Measurements from ENCODE around the gene PLCD1. TPM values are rescaled to one million over a fixed set of nuclear protein-coding genes. Genes with fewer than 3 reads are reported as not detected.

The PLCD1 gene
- total and polyA plus RNA-seq, 12 donors = 6.3 to 20.0 (median 10.6) TPM

DNA sequence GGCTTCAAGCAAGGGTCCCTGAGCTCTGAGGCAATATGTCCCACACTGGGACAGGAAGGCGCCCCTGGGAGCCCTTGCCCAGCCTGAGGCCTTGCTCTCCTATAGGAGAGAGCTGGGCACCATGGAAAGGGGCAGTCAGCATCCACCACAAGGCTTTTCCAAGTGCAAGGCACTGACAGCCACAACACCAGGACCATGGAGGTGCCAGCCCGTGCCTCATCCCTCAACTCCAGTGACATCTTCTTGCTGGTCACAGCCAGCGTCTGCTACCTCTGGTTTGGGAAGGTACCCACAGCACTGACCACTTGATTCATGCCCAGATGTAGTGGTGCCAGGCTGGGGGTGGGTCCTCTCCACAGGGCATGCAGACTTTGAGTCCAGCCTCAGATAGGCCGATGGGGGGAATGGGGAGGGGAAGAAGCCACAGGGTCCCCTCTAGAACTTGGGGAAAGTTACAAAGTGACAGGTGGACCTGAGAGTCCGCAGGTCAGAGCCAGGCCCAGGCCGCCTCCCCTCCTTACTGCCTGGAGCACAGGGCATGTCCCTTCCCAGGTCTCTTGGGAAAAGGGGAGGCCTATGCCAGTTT lies 27.1 kb downstream of the PLCD1 start:
- TF ChIP-seq, protein P1, sequence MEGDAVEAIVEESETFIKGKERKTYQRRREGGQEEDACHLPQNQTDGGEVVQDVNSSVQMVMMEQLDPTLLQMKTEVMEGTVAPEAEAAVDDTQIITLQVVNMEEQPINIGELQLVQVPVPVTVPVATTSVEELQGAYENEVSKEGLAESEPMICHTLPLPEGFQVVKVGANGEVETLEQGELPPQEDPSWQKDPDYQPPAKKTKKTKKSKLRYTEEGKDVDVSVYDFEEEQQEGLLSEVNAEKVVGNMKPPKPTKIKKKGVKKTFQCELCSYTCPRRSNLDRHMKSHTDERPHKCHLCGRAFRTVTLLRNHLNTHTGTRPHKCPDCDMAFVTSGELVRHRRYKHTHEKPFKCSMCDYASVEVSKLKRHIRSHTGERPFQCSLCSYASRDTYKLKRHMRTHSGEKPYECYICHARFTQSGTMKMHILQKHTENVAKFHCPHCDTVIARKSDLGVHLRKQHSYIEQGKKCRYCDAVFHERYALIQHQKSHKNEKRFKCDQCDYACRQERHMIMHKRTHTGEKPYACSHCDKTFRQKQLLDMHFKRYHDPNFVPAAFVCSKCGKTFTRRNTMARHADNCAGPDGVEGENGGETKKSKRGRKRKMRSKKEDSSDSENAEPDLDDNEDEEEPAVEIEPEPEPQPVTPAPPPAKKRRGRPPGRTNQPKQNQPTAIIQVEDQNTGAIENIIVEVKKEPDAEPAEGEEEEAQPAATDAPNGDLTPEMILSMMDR (IDR thresholded peaks at IDR 0.05) = no peak
- H3K27me3 ChIP-seq = no peaks in the 10 kb centered on the region
- ATAC-seq (no peak), DNase-seq (no peak)
- intact Hi-C loops (cut with DNase I) = loop anchor here in 5 of 10 donors (2.0 to 10.0 kb wide), 5 partner anchors 145 to 652 kb away; no protein-coding TSS in a partner anchor
- WGBS, 2 donors = 97% methylated on average over 6 of the region's 6 CpGs
- peaks cover 0 to 43% (median 19%) of the 10 kb centered on the region in 9 donors for H3K4me1 ChIP-seq
- peaks cover 0 to 41% (median 0%) of the 10 kb centered on the region in 9 donors for H3K36me3 ChIP-seq
- H3K4me3 ChIP-seq = no peak overlapping the region
- no peaks in the 10 kb centered on the region for H3K9me3 ChIP-seq
- H3K27ac ChIP-seq = peak overlapping the region in 3 of 10 donors; percentile 15 to 54 (median 44)

DNA sequence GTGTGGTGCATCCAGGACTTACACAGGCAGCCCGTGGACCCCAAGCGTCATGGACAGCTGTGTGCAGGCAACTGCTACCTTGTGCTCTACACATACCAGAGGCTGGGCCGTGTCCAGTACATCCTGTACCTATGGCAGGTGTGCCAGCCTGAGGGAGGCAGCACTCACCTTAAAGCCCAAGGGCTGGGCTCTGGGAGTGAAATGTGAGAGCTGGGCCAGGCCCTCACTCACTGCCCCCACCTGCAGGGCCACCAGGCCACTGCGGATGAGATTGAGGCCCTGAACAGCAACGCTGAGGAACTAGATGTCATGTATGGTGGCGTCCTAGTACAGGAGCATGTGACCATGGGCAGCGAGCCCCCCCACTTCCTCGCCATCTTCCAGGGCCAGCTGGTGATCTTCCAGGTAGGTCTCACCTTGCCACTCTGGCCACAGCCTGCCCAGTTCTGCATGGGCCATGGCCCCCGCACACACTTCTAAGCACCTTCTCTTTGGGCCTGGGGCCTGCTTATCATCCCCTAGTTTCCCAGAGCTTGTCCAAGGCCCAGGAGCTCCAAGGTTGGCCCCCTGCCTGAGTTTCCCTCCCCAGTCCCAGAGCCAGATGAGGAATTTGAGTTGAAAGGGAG lies 27.9 kb downstream of the PLCD1 start:
- no peak for ATAC-seq
- no peaks in the 10 kb centered on the region for H3K27me3 ChIP-seq
- intact Hi-C loops (cut with DNase I) = loop anchor here in 6 of 10 donors (2.0 to 10.0 kb wide), 6 partner anchors 143 to 653 kb away; no protein-coding TSS in a partner anchor

GRCh38 chr3:38000965-38001455 lies 28.4 kb downstream of the PLCD1 start:
- Histone ChIP-seq H3K9me3 (no peaks in the 10 kb centered on the region), H3K27ac (no peak overlapping the region), H3K4me3 (no peak overlapping the region), H3K27me3 (no peaks in the 10 kb centered on the region), H3K36me3 (peaks cover 0 to 38% (median 0%) of the 10 kb centered on the region in 9 donors), H3K4me1 (peaks cover 0 to 47% (median 24%) of the 10 kb centered on the region in 9 donors)
- intact Hi-C loops (cut with DNase I) = loop anchor here in 5 of 10 donors (2.0 to 10.0 kb wide), 6 partner anchors 142 to 654 kb away; no protein-coding TSS in a partner anchor
- TF ChIP-seq, protein P1 (IDR thresholded peaks at IDR 0.05) = no peak
- no peak for ATAC-seq
- no peak for DNase-seq
- 94 to 98% methylated on average over 6 of the region's 6 CpGs for WGBS, 2 donors

More for the DNA sequence above, 27.9 kb downstream of the PLCD1 start:
- Histone ChIP-seq H3K9me3 (no peaks in the 10 kb centered on the region), H3K27ac (no peak overlapping the region), H3K36me3 (peaks cover 0 to 38% (median 0%) of the 10 kb centered on the region in 9 donors), H3K4me3 (no peak overlapping the region), H3K4me1 (peaks cover 0 to 47% (median 24%) of the 10 kb centered on the region in 9 donors)
- TF ChIP-seq, protein P1 (IDR thresholded peaks at IDR 0.05) = peak in 1 of 9 donors; percentile 5
- 87 to 88% methylated on average over 9 of the region's 9 CpGs for WGBS, 2 donors
- DNase-seq = no peak

DNA sequence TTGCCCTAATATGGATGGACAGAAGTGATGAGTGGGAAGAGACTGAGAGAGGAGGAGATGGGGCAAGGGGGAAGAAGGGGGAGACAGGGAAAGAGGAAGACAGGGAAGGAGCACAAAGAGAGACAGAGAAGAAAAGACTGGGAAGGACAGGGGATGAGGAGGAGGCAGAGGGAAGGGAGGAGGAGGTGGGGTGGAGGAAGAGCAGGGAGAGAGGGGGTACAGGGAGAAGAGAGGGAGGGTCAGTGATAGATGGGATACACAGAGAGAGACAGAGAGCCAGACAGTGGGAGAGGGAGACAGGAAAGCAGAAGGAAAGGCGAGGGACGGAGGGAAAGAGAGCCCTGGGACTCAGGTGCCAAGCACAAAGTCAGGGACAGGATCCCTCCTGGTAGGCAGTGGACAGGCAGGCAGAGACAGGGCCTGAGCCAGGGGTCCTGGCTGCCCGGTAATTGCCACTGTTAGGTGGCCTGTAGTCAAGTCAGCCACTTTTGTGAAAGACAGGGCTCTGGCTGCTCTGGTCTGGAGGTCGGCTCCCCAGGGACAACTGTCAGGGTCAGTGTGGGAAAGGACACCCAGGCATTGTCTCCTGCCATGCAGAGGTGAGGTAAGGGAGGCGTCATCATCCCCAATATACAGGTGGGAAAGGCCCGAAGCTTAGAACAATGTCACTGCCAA lies 29.1 kb downstream of the PLCD1 start:
- intact Hi-C loops (cut with DNase I) = loop anchor here in 5 of 10 donors (2.0 to 10.0 kb wide), 6 partner anchors 142 to 654 kb away; no protein-coding TSS in a partner anchor
- peaks cover 0 to 36% (median 0%) of the 10 kb centered on the region in 9 donors for H3K36me3 ChIP-seq
- no peaks in the 10 kb centered on the region for H3K27me3 ChIP-seq
- peaks cover 0 to 49% (median 25%) of the 10 kb centered on the region in 9 donors for H3K4me1 ChIP-seq
- DNase-seq (no peak), ATAC-seq (no peak)
- H3K4me3 ChIP-seq = no peak overlapping the region
- H3K9me3 ChIP-seq = no peaks in the 10 kb centered on the region
- no peak overlapping the region for H3K27ac ChIP-seq
- WGBS, 2 donors = 95 to 96% methylated on average over 6 of the region's 6 CpGs
- TF ChIP-seq, protein P1 (IDR thresholded peaks at IDR 0.05) = no peak

Data from heart right ventricle (tissue), 16 donors.